ENCODE measurements around the gene STAP2.

Gene STAP2

GRCh38 chr19:4338441-4339355, at the start of gene STAP2:
Gene STAP2 (minus strand): TSS chr19:4338827. CDS start chr19:4338753, 74 bp downstream.
- in situ Hi-C loops (cut with HindIII; ENCODE audit: low sequenced_read_pairs) = no loop called here

- in situ Hi-C loops (cut with HindIII; ENCODE audit: low sequenced_read_pairs) = no loop called here
These were observed 47.6 kb upstream of the STAP2 start for GRCh38 chr19:4386041-4386782.

- in situ Hi-C loops (cut with HindIII; ENCODE audit: low sequenced_read_pairs) = no loop called here
These were observed 46.8 kb upstream of the STAP2 start for GRCh38 chr19:4385291-4386040.

GRCh38 chr19:4380254-4380727, 41.7 kb upstream of the STAP2 start:
- in situ Hi-C loops (cut with HindIII; ENCODE audit: low sequenced_read_pairs) = no loop called here

GRCh38 chr19:4379383-4380253, 41.0 kb upstream of the STAP2 start:
- in situ Hi-C loops (cut with HindIII; ENCODE audit: low sequenced_read_pairs) = no loop called here

GRCh38 chr19:4378886-4379285, 40.3 kb upstream of the STAP2 start:
- in situ Hi-C loops (cut with HindIII; ENCODE audit: low sequenced_read_pairs) = no loop called here

- in situ Hi-C loops (cut with HindIII; ENCODE audit: low sequenced_read_pairs) = no loop called here
These were observed 38.6 kb upstream of the STAP2 start for GRCh38 chr19:4376991-4377781.

GRCh38 chr19:4376671-4376990, 38.0 kb upstream of the STAP2 start:
- in situ Hi-C loops (cut with HindIII; ENCODE audit: low sequenced_read_pairs) = no loop called here

- in situ Hi-C loops (cut with HindIII; ENCODE audit: low sequenced_read_pairs) = no loop called here
These were observed 37.5 kb upstream of the STAP2 start for GRCh38 chr19:4376028-4376670.

GRCh38 chr19:4375164-4376027, 36.8 kb upstream of the STAP2 start:
- in situ Hi-C loops (cut with HindIII; ENCODE audit: low sequenced_read_pairs) = no loop called here

GRCh38 chr19:4374498-4375163, 36.0 kb upstream of the STAP2 start:
- in situ Hi-C loops (cut with HindIII; ENCODE audit: low sequenced_read_pairs) = no loop called here

GRCh38 chr19:4373601-4374497, 35.2 kb upstream of the STAP2 start:
- in situ Hi-C loops (cut with HindIII; ENCODE audit: low sequenced_read_pairs) = no loop called here

- in situ Hi-C loops (cut with HindIII; ENCODE audit: low sequenced_read_pairs) = no loop called here
These were observed 34.4 kb upstream of the STAP2 start for GRCh38 chr19:4373013-4373367.

GRCh38 chr19:4372165-4373012, 33.8 kb upstream of the STAP2 start:
- in situ Hi-C loops (cut with HindIII; ENCODE audit: low sequenced_read_pairs) = no loop called here

- in situ Hi-C loops (cut with HindIII; ENCODE audit: low sequenced_read_pairs) = no loop called here
These were observed 32.9 kb upstream of the STAP2 start for GRCh38 chr19:4371247-4372164.
